Measurements from ENCODE around the gene PNPT1. TPM values are rescaled to one million over a fixed set of nuclear protein-coding genes. Genes with fewer than 3 reads are reported as not detected.

PNPT1 gene
- total and polyA plus RNA-seq, 9 of the 15 experiments (the other 6 are each of a cell fraction or from before 2014, with no cell fraction given), result 46.5 to 104 (median 62.7) TPM

DNA sequence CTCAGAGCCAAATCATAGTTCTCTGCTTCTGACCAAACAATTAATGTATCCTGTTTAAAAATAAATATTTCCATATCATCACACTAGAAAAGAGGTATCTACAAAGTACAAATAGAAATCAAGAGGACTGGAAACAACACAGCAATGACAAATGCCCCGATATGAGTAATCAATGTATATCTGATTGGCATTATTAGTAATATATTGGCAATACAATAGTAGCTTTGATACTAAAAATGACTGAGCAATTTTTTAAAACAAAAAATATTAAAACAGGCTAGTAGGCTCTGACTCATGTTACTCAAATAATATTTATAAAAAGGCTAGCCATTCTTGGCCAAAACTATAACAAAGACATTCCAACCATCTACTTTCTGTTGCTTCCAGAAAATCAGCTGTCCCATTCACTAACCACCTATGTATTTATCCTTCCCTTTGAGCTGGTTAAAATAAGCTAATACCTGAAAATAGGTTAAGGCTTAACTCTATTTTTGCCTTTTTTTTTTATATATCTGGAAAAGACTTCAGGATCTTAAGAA, 89.5 kb downstream of the PNPT1 start:
- Histone ChIP-seq H4K20me1 (replicated peaks; ENCODE audit: control insufficient read depth, insufficient read depth, low read length) (no peaks in the 10 kb centered on the region; the same call in 1 of the 2 replicates), H3K9me1 (ENCODE audit: control insufficient read depth, insufficient read depth, low read length) (no peaks in the 10 kb centered on the region), H3K36me3 (ENCODE audit: control insufficient read depth, insufficient read depth, low read length) (peaks cover 37% of the 10 kb centered on the region; the same call in 2 of the 3 replicates), H3K4me1 (replicated peaks in 1 of 2; ENCODE audit: control insufficient read depth in 2 of 2, insufficient read depth in 2 of 2, low read length in 2 of 2) (peaks cover 0 to 2% of the 10 kb centered on the region in 2 experiments; a peak in 2 of 5 replicates), H3K9ac (ENCODE audit: insufficient read depth in 1 of 2, low read depth in 2 of 2, low read length in 2 of 2) (no peak overlapping the region), H3K79me2 (ENCODE audit: control insufficient read depth, insufficient read depth, low read length) (peaks cover 61% of the 10 kb centered on the region), H3K27me3 (ENCODE audit: control insufficient read depth in 2 of 2, insufficient read depth in 2 of 2, low read length in 2 of 2) (no peaks in the 10 kb centered on the region), H3K9me3 (replicated peaks; ENCODE audit: control insufficient read depth, insufficient read depth, low read depth, low read length) (no peaks in the 10 kb centered on the region), H3K27ac (ENCODE audit: extremely low read depth, low read depth, low read length) (no peak overlapping the region), H3K4me3 (no peak overlapping the region), H3K4me2 (ENCODE audit: insufficient read depth, low read length) (no peak overlapping the region), H2AFZ (ENCODE audit: low read depth, low read length) (no peak overlapping the region)
- intact Hi-C loops (cut with micrococcal nuclease), result no loop called here
- no peak for TF ChIP-seq XRCC5 (IDR thresholded peaks at IDR 0.05; ENCODE audit: low read depth, low read length)
- TF ChIP-seq, protein P1, sequence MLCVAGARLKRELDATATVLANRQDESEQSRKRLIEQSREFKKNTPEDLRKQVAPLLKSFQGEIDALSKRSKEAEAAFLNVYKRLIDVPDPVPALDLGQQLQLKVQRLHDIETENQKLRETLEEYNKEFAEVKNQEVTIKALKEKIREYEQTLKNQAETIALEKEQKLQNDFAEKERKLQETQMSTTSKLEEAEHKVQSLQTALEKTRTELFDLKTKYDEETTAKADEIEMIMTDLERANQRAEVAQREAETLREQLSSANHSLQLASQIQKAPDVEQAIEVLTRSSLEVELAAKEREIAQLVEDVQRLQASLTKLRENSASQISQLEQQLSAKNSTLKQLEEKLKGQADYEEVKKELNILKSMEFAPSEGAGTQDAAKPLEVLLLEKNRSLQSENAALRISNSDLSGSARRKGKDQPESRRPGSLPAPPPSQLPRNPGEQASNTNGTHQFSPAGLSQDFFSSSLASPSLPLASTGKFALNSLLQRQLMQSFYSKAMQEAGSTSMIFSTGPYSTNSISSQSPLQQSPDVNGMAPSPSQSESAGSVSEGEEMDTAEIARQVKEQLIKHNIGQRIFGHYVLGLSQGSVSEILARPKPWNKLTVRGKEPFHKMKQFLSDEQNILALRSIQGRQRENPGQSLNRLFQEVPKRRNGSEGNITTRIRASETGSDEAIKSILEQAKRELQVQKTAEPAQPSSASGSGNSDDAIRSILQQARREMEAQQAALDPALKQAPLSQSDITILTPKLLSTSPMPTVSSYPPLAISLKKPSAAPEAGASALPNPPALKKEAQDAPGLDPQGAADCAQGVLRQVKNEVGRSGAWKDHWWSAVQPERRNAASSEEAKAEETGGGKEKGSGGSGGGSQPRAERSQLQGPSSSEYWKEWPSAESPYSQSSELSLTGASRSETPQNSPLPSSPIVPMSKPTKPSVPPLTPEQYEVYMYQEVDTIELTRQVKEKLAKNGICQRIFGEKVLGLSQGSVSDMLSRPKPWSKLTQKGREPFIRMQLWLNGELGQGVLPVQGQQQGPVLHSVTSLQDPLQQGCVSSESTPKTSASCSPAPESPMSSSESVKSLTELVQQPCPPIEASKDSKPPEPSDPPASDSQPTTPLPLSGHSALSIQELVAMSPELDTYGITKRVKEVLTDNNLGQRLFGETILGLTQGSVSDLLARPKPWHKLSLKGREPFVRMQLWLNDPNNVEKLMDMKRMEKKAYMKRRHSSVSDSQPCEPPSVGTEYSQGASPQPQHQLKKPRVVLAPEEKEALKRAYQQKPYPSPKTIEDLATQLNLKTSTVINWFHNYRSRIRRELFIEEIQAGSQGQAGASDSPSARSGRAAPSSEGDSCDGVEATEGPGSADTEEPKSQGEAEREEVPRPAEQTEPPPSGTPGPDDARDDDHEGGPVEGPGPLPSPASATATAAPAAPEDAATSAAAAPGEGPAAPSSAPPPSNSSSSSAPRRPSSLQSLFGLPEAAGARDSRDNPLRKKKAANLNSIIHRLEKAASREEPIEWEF (CRISPR knock-in tag; IDR thresholded peaks at IDR 0.05), result 0 out of 2 replicates have a peak, but pooled peaks have one; percentile 63
- no peak for DNase-seq (ENCODE audit: extremely low read depth in 1 of 4, low spot score in 3 of 4)
- no peak for ATAC-seq
- CTCF ChIA-PET (ENCODE audit: low intra/inter-chr PET ratio), result no interaction called here
- POLR2A ChIA-PET, result interaction anchor here (0.6 to 1.0 kb wide), 3 partner anchors 9 to 379 kb away, joined by 3 to 5 read pairs (median 3); no protein-coding TSS in a partner anchor
- 89% methylated on average over 1 of the region's 1 CpG for WGBS (ENCODE audit: insufficient coverage, low coverage, missing lambda C conversion rate)
- no TSS peak for BruUV-seq (replicated peaks)
- in situ Hi-C loops (cut with MboI), result no loop called here
- FAIRE-seq, result peak; percentile 42

All from K562 (cell line).